Thyroid gland (tissue), 4 donors: ENCODE measurements around the gene SHISA9. TPM values are rescaled to one million over a fixed set of nuclear protein-coding genes. Genes with fewer than 3 reads are reported as not detected.

ENCODE experiments used
- DNase-seq, 2 donors: peaks; one replicate each; pipeline ENCODE4 v3.0.0-alpha.2; 2019
- H3K27ac ChIP-seq, 3 donors: fragments of 200-600 bp; sonication (generic); 1 replicate in 2 of 3; 2 replicates in 1 of 3; pipeline ENCODE4 v1.5.1; 2016 to 2019; ENCODE audit warnings: mild to moderate bottlenecking in 1 of 3, moderate library complexity in 1 of 3
- H3K27me3 ChIP-seq: fragments of 200-600 bp; sonication (generic); one replicate; pipeline ENCODE4 v1.5.1; 2019
- H3K36me3 ChIP-seq, 2 donors: fragments of 200-600 bp; sonication (generic); one replicate each; pipeline ENCODE4 v1.5.1; 2016 to 2019
- H3K4me1 ChIP-seq, 2 donors: fragments of 200-600 bp; sonication (generic); one replicate each; pipeline ENCODE4 v1.5.1; 2017 to 2019
- H3K4me3 ChIP-seq, 3 donors: fragments of 200-600 bp; sonication (generic); replicated peaks in 1 of 3; 1 replicate in 2 of 3; 2 replicates in 1 of 3; pipeline ENCODE4 v1.5.1; 2016; ENCODE audit warnings: mild to moderate bottlenecking in 1 of 3
- H3K9me3 ChIP-seq: fragments of 200-600 bp; sonication (generic); one replicate; pipeline ENCODE4 v1.5.1; 2017
- CTCF ChIP-seq, 6 experiments: fragments of 200-600 bp in 3 of 6; fragments of 450-650 bp in 3 of 6; sonication (generic) in 3 of 6; IDR thresholded peaks; one replicate each; pipeline ENCODE4 v1.5.1; 2016 to 2019; ENCODE audit warnings: antibody characterized with exemption in 6 of 6, mild to moderate bottlenecking in 2 of 6, inconsistent platforms in 1 of 6, moderate library complexity in 1 of 6
- POLR2A ChIP-seq, 2 donors: fragments of 450-650 bp; IDR thresholded peaks; one replicate each; pipeline ENCODE4 v1.6.1; 2017; ENCODE audit warnings: antibody characterized with exemption in 2 of 2, mild to moderate bottlenecking in 2 of 2, moderate library complexity in 1 of 2
- WGBS, 2 donors: methylation state at CpG; one replicate each; pipeline ENCODE4 v1.1.5; 2017; 5-methylcytosine and 5-hydroxymethylcytosine counted together
- intact Hi-C: fragments of 100-400 bp; cut with DNase I; formaldehyde crosslinking; loops from one replicate; pipeline ENCODE4 v1.15.1; 2023
- total RNA-seq, 4 donors: library from RNA; depleted of rRNA; stranded (reverse); fragments of >200 nt; gene quantifications; one replicate each; pipeline ENCODE4 v1.2.3, GENCODE V29; 2016

SHISA9 gene
- total RNA-seq, 4 donors from 2014 or later, result 0.11 to 0.34 (median 0.28) TPM

DNA sequence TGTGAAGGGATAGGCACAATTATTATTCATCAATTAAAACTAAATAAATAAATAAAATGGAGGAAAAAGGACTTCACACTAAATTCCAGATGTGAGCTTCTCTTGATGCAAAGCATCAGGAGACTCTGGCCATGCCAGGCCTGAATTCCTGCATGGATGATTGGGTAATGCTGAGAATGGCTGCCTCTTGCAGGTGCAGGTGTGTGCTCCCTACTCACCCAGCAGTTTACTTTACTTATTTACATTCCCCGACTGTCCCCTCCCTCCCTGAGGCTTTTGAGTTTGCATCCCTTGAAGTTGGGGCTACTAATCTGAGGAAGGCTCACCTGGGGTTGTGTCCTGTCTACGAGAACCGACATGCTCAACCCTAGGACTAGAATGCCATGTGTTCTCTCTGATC, 200.4 kb downstream of the SHISA9 start:
- intact Hi-C loops, result no loop called here
- TF ChIP-seq POLR2A (IDR thresholded peaks at IDR 0.05) (no peak), CTCF (IDR thresholded peaks at IDR 0.05) (no peak)
- 47 to 63% methylated on average over 3 of the region's 3 CpGs for WGBS, 2 donors
- Histone ChIP-seq H3K27ac (no peak overlapping the region), H3K4me3 (no peak overlapping the region), H3K9me3 (no peaks in the 10 kb centered on the region), H3K36me3 (no peaks in the 10 kb centered on the region), H3K27me3 (no peaks in the 10 kb centered on the region), H3K4me1 (no peaks in the 10 kb centered on the region)
- no peak for DNase-seq

DNA sequence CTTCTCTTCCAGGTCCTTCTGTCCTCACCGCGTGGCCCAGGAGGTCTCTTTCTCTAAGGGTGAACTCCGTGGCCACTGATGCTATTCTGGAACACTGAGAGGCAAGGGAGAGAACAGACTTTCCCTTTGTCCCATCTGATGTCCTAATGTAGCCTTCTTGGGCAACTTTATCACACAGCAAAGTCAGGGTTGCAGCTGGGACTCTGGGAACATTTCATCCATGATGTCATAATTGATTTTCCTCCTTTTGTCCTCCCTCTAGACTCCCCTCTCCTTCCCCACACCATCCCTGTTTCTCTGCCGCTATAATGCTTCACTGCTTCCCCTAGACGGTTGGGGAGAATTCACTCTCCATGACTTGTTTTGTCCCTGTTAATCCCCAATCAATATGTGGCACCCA, 201.0 kb downstream of the SHISA9 start:
- Histone ChIP-seq H3K36me3 (no peaks in the 10 kb centered on the region), H3K27me3 (no peaks in the 10 kb centered on the region), H3K9me3 (no peaks in the 10 kb centered on the region), H3K4me3 (no peak overlapping the region), H3K4me1 (no peaks in the 10 kb centered on the region), H3K27ac (no peak overlapping the region)
- DNase-seq, result no peak
- no peak for TF ChIP-seq CTCF (IDR thresholded peaks at IDR 0.05)
- TF ChIP-seq POLR2A (IDR thresholded peaks at IDR 0.05), result no peak
- intact Hi-C loops, result no loop called here
- WGBS, 2 donors, result 81 to 85% methylated on average over 5 of the region's 5 CpGs

GRCh38 chr16:13103831-13104530, 202.6 kb downstream of the SHISA9 start:
- no peak for TF ChIP-seq CTCF (IDR thresholded peaks at IDR 0.05)
- TF ChIP-seq POLR2A (IDR thresholded peaks at IDR 0.05), result no peak
- no peaks in the 10 kb centered on the region for H3K4me1 ChIP-seq
- DNase-seq, result no peak
- H3K36me3 ChIP-seq, result no peaks in the 10 kb centered on the region
- intact Hi-C loops, result no loop called here
- WGBS, 2 donors, result 90 to 95% methylated on average over 6 of the region's 6 CpGs
- no peak overlapping the region for H3K27ac ChIP-seq
- H3K4me3 ChIP-seq, result no peak overlapping the region
- H3K27me3 ChIP-seq, result no peaks in the 10 kb centered on the region
- no peaks in the 10 kb centered on the region for H3K9me3 ChIP-seq

DNA sequence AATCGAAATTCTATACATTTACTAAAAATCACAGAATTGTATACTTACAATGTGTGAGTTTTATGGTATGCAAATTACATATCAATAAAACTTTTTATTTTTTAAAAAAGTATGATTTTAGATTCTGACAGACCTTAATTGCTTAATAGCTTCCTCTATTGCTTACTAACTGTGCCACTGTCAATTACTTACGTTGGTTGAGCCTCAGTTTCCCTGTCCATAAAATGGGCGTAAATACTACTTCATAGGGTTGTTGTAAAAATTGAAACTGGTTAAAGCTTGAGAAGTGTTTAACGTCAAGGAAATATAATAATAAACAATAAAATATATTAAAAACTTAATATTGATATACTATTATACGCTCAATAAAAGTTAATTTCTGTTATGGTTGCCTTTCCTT, 203.4 kb downstream of the SHISA9 start:
- Histone ChIP-seq H3K9me3 (no peaks in the 10 kb centered on the region), H3K36me3 (no peaks in the 10 kb centered on the region), H3K27ac (no peak overlapping the region), H3K27me3 (no peaks in the 10 kb centered on the region), H3K4me3 (no peak overlapping the region), H3K4me1 (peaks cover 0 to 2% of the 10 kb centered on the region in 2 donors)
- TF ChIP-seq POLR2A (IDR thresholded peaks at IDR 0.05) (no peak), CTCF (IDR thresholded peaks at IDR 0.05) (no peak)
- intact Hi-C loops, result no loop called here
- 67 to 83% methylated on average over 5 of the region's 5 CpGs for WGBS, 2 donors
- DNase-seq, result no peak

DNA sequence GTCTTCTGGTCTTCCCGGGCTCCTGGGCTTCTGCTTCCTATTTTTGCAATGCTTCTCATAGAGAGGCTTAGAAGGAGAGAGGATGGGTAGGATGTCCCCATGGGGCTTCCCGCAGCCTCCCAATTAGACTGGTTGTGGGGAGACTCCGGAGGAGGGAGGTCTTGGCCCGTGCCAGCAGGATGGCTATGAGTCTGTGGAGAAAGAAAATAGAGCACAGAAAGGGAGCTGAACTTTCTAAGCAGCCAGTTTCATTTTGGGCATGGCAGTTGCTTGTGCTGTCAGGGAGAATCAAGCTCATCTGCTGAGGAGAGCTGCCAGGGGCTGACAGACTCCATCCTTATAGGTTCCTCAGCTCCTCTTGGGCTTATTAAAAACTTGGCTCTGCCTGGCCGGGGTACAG, 204.0 kb downstream of the SHISA9 start:
- intact Hi-C loops, result no loop called here

More for the DNA sequence above, 204.0 kb downstream of the SHISA9 start:
- 76 to 85% methylated on average over 5 of the region's 5 CpGs for WGBS, 2 donors
- Histone ChIP-seq H3K36me3 (no peaks in the 10 kb centered on the region), H3K27me3 (no peaks in the 10 kb centered on the region), H3K4me3 (no peak overlapping the region), H3K4me1 (peaks cover 0 to 8% of the 10 kb centered on the region in 2 donors), H3K9me3 (no peaks in the 10 kb centered on the region), H3K27ac (no peak overlapping the region)
- no peak for DNase-seq
- TF ChIP-seq POLR2A (IDR thresholded peaks at IDR 0.05) (no peak), CTCF (IDR thresholded peaks at IDR 0.05) (no peak)
